Transverse colon (tissue), 4 donors: ENCODE measurements around the gene GPD2. TPM values are rescaled to one million over a fixed set of nuclear protein-coding genes. Genes with fewer than 3 reads are reported as not detected.

ENCODE experiments used
- DNase-seq: peaks from one replicate; pipeline ENCODE4 v3.0.0-alpha.2; 2019
- H3K27ac ChIP-seq, 4 donors: fragments of 200-600 bp; sonication (generic); 2 replicates each; pipeline ENCODE4 v1.5.1; 2016 to 2018; ENCODE audit warnings: inconsistent platforms in 4 of 4
- H3K27me3 ChIP-seq: fragments of 200-600 bp; sonication (generic); 2 replicates; pipeline ENCODE4 v1.5.1; 2017; ENCODE audit warnings: inconsistent platforms
- H3K36me3 ChIP-seq, 4 donors: fragments of 200-600 bp; sonication (generic); 2 replicates each; pipeline ENCODE4 v1.5.1; 2017 to 2019; ENCODE audit warnings: inconsistent platforms in 4 of 4
- H3K4me1 ChIP-seq, 4 donors: fragments of 200-600 bp; sonication (generic); 2 replicates each; pipeline ENCODE4 v1.5.1; 2017 to 2020; ENCODE audit warnings: inconsistent platforms in 4 of 4
- H3K4me3 ChIP-seq, 4 donors: fragments of 200-600 bp; sonication (generic); 1 replicate in 1 of 4; 2 replicates in 3 of 4; pipeline versions ENCODE4 v1.5.1 to v1.6.1; 2017 to 2019; ENCODE audit warnings: inconsistent platforms in 4 of 4
- H3K9me3 ChIP-seq, 2 donors: fragments of 200-600 bp; sonication (generic); 2 replicates each; pipeline ENCODE4 v1.5.1; 2017 to 2019; ENCODE audit warnings: inconsistent platforms in 2 of 2
- EP300 ChIP-seq: sonication (generic); formaldehyde crosslinking; IDR thresholded peaks from one replicate; pipeline ENCODE4 v1.6.1; 2017; ENCODE audit warnings: antibody characterized with exemption, low read depth
- POLR2A ChIP-seq: fragments of 450-650 bp; IDR thresholded peaks from one replicate; pipeline ENCODE4 v1.6.1; 2016; ENCODE audit warnings: antibody characterized with exemption, mild to moderate bottlenecking, moderate library complexity
- POLR2AphosphoS5 ChIP-seq, 3 donors: sonication (generic); formaldehyde crosslinking; IDR thresholded peaks; one replicate each; pipeline ENCODE4 v1.6.1; 2016; ENCODE audit warnings: antibody characterized with exemption in 3 of 3
- WGBS, 2 donors: methylation state at CpG; one replicate each; pipeline ENCODE4 v1.1.5; 2018; ENCODE audit warnings: low coverage in 1 of 2; 5-methylcytosine and 5-hydroxymethylcytosine counted together
- in situ Hi-C, 4 donors: fragments of 200-750 bp; cut with MboI; loops; one replicate each; pipeline versions ENCODE4 v1.15.0 to v1.15.1; 2017; ENCODE audit warnings: low sequenced_read_pairs in 3 of 4, low pct_ligation_motif_present in 1 of 4, low pct_unique_long_range_greater_than_20kb in 1 of 4
- intact Hi-C: fragments of 100-400 bp; cut with DNase I; formaldehyde crosslinking; loops from one replicate; pipeline ENCODE4 v1.15.1; 2023; ENCODE audit warnings: low total_unique reads
- total RNA-seq, 4 donors: library from RNA; depleted of rRNA; stranded (reverse); fragments of >200 nt; gene quantifications; one replicate each; pipeline ENCODE4 v1.1.0, GENCODE V29; 2016
- TF ChIP-seq, protein P1 (sequence below), 5 experiments: fragments of 200-600 bp in 3 of 5; fragments of 450-650 bp in 2 of 5; sonication (generic) in 3 of 5; IDR thresholded peaks; 1 replicate in 2 of 5; 2 replicates in 3 of 5; pipeline ENCODE4 v1.5.1; 2016 to 2017; ENCODE audit warnings: antibody characterized with exemption in 5 of 5, inconsistent platforms in 3 of 5, mild to moderate bottlenecking in 2 of 5, moderate library complexity in 1 of 5

Gene GPD2
- total RNA-seq, 4 donors from 2014 or later: 65.5 to 161 (median 98.6) TPM

GRCh38 chr2:156512451-156512850 is 76.3 kb downstream of the GPD2 start:
- no peak overlapping the region for H3K27ac ChIP-seq
- 67 to 72% methylated on average over 1 to 2 of the region's 2 CpGs for WGBS, 2 donors
- no peak for DNase-seq
- TF ChIP-seq POLR2A: no peak
- no peak for TF ChIP-seq POLR2AphosphoS5 (IDR thresholded peaks at IDR 0.05)
- no peak for TF ChIP-seq EP300
- TF ChIP-seq, protein P1, sequence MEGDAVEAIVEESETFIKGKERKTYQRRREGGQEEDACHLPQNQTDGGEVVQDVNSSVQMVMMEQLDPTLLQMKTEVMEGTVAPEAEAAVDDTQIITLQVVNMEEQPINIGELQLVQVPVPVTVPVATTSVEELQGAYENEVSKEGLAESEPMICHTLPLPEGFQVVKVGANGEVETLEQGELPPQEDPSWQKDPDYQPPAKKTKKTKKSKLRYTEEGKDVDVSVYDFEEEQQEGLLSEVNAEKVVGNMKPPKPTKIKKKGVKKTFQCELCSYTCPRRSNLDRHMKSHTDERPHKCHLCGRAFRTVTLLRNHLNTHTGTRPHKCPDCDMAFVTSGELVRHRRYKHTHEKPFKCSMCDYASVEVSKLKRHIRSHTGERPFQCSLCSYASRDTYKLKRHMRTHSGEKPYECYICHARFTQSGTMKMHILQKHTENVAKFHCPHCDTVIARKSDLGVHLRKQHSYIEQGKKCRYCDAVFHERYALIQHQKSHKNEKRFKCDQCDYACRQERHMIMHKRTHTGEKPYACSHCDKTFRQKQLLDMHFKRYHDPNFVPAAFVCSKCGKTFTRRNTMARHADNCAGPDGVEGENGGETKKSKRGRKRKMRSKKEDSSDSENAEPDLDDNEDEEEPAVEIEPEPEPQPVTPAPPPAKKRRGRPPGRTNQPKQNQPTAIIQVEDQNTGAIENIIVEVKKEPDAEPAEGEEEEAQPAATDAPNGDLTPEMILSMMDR (IDR thresholded peaks at IDR 0.05): no peak
- peaks cover 0 to 5% (median 0%) of the 10 kb centered on the region in 4 donors for H3K36me3 ChIP-seq
- intact Hi-C loops: no loop called here
- H3K9me3 ChIP-seq: no peaks in the 10 kb centered on the region
- no peaks in the 10 kb centered on the region for H3K27me3 ChIP-seq
- no peak overlapping the region for H3K4me3 ChIP-seq
- in situ Hi-C loops: no loop called here
- H3K4me1 ChIP-seq: no peaks in the 10 kb centered on the region

GRCh38 chr2:156513219-156513618 is 77.0 kb downstream of the GPD2 start:
- 94 to 100% methylated on average over 1 to 2 of the region's 2 CpGs for WGBS, 2 donors
- no peaks in the 10 kb centered on the region for H3K4me1 ChIP-seq
- no peaks in the 10 kb centered on the region for H3K27me3 ChIP-seq
- no peak overlapping the region for H3K27ac ChIP-seq
- TF ChIP-seq, protein P1 (IDR thresholded peaks at IDR 0.05): no peak
- no peak for TF ChIP-seq POLR2A
- TF ChIP-seq POLR2AphosphoS5 (IDR thresholded peaks at IDR 0.05): no peak
- TF ChIP-seq EP300: no peak
- no peak overlapping the region for H3K4me3 ChIP-seq
- intact Hi-C loops (no loop called here), in situ Hi-C loops (no loop called here)
- no peak for DNase-seq
- H3K36me3 ChIP-seq: peaks cover 0 to 5% (median 0%) of the 10 kb centered on the region in 4 donors
- H3K9me3 ChIP-seq: no peaks in the 10 kb centered on the region

DNA sequence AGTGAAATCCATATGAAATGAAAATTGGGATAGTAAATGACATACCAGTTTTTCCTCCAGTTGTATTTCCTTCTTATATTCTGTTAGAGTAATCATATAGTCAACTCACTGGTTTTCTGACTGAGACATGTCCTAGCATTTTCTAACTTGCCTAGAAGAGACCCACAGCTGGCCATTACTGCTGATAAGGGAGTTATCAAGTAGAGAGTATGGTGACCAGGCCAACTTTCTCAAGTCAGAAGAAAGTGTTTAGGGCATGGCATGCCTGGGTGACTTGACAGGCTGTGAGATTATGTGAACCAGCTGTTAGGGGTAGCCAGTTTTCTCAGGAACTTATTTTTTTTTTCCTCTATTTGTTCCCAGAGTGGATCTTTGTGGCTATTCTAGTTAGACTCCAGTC is 81.2 kb downstream of the GPD2 start:
- H3K9me3 ChIP-seq: no peaks in the 10 kb centered on the region
- peaks cover 0 to 5% (median 0%) of the 10 kb centered on the region in 4 donors for H3K36me3 ChIP-seq
- H3K27ac ChIP-seq: no peak overlapping the region
- no peak for DNase-seq
- no peaks in the 10 kb centered on the region for H3K27me3 ChIP-seq
- H3K4me3 ChIP-seq: no peak overlapping the region
- no peaks in the 10 kb centered on the region for H3K4me1 ChIP-seq
- in situ Hi-C loops (no loop called here), intact Hi-C loops (no loop called here)
- no peak for TF ChIP-seq POLR2A
- TF ChIP-seq, protein P1 (IDR thresholded peaks at IDR 0.05): no peak
- no peak for TF ChIP-seq EP300
- no peak for TF ChIP-seq POLR2AphosphoS5 (IDR thresholded peaks at IDR 0.05)

DNA sequence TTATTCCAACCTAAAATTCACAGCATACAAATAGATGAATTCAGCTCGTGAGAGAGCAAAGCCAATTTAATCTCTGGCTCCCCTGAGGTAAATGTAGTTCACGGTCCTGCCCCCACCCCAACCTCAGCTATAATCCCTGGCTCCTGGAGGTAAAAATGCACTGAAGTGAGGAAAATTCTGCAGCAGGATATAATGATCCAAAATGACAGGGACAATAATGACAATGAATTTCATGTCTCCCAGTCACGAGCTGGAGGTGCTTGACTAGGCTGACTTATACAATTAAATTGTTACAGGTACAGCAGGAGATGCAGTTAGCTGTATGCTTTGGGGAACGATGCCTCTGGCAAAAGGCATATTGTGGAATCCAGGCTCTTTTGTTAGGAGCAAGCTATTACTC is 82.0 kb downstream of the GPD2 start:
- WGBS, 2 donors: 96 to 100% methylated on average over 3 to 4 of the region's 4 CpGs
- intact Hi-C loops: loop anchor here (2.0 kb wide), 1 partner anchor 39 kb away; no protein-coding TSS in a partner anchor
- H3K9me3 ChIP-seq: no peaks in the 10 kb centered on the region
- DNase-seq: no peak
- TF ChIP-seq, protein P1 (IDR thresholded peaks at IDR 0.05): no peak
- TF ChIP-seq POLR2AphosphoS5 (IDR thresholded peaks at IDR 0.05): no peak
- TF ChIP-seq POLR2A: no peak
- TF ChIP-seq EP300: no peak
- no peaks in the 10 kb centered on the region for H3K27me3 ChIP-seq
- H3K36me3 ChIP-seq: peaks cover 0 to 5% (median 0%) of the 10 kb centered on the region in 4 donors
- H3K4me1 ChIP-seq: no peaks in the 10 kb centered on the region
- H3K27ac ChIP-seq: no peak overlapping the region
- in situ Hi-C loops: no loop called here
- no peak overlapping the region for H3K4me3 ChIP-seq
